Measurements from ENCODE around the gene IDH3B.

DNA sequence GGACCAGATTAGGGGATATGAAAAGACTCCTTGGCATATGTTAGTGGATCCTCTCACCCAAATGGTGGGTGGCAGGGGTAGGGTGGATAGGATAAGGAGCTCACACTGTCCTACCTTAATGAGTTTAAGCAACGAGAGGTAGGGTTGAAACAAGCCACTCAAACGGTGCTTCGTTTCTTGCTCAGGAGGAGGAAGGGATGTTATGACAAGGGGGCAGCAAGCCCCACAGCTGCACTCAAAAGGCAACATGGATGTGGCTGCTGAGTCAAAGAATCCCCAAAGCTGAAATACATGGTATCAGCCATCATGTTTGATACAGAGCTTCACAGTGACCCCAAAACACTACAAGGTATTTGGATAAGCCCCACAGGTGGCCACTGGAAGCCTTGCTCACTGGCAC, 8.4 kb upstream of the IDH3B start:
- TF ChIP-seq POLR2AphosphoS5 (IDR thresholded peaks at IDR 0.05; ENCODE audit: low read depth, low read length), result no peak
- TF ChIP-seq POLR2A (IDR thresholded peaks at IDR 0.05; ENCODE audit: low read depth, low read length), result no peak
- no peak for TF ChIP-seq TAF1 (IDR thresholded peaks at IDR 0.05; ENCODE audit: borderline replicate concordance, low read depth, low read length)
